ENCODE measurements around the gene MTCL1. TPM values are rescaled to one million over a fixed set of nuclear protein-coding genes. Genes with fewer than 3 reads are reported as not detected.

The MTCL1 gene
- total RNA-seq, 1 donor from 2014 or later, result 10.0 TPM

GRCh38 chr18:8704361-8705237 is 757 bp upstream of the MTCL1 start:
- no peaks in the 10 kb centered on the region for H3K27me3 ChIP-seq (ENCODE audit: control insufficient read depth, insufficient read depth, low read length)
- FAIRE-seq (no peak), DNase-seq (ENCODE audit: low read depth) (peak; percentile 51)
- no peak for TF ChIP-seq CTCF (IDR thresholded peaks at IDR 0.05; ENCODE audit: insufficient read depth, low read length, severe bottlenecking)
- H3K4me3 ChIP-seq (ENCODE audit: low read depth, low read length), result peak overlapping the region; percentile 66
- H3K36me3 ChIP-seq (ENCODE audit: control insufficient read depth, insufficient read depth, low read length), result peaks cover 1% of the 10 kb centered on the region

- DNase-seq (ENCODE audit: low read depth), result no peak
- FAIRE-seq, result no peak
- TF ChIP-seq CTCF (IDR thresholded peaks at IDR 0.05; ENCODE audit: insufficient read depth, low read length, severe bottlenecking), result no peak
- Histone ChIP-seq H3K27me3 (ENCODE audit: control insufficient read depth, insufficient read depth, low read length) (no peaks in the 10 kb centered on the region), H3K4me3 (ENCODE audit: low read depth, low read length) (peak overlapping the region; percentile 63), H3K36me3 (ENCODE audit: control insufficient read depth, insufficient read depth, low read length) (peaks cover 1% of the 10 kb centered on the region)
Observed at GRCh38 chr18:8705961-8706790, 820 bp downstream of the MTCL1 start.

GRCh38 chr18:8706791-8707555 is 1.6 kb downstream of the MTCL1 start:
- peaks cover 1% of the 10 kb centered on the region for H3K36me3 ChIP-seq (ENCODE audit: control insufficient read depth, insufficient read depth, low read length)
- no peaks in the 10 kb centered on the region for H3K27me3 ChIP-seq (ENCODE audit: control insufficient read depth, insufficient read depth, low read length)
- TF ChIP-seq CTCF (IDR thresholded peaks at IDR 0.05; ENCODE audit: insufficient read depth, low read length, severe bottlenecking), result peak; percentile 51
- FAIRE-seq (no peak), DNase-seq (ENCODE audit: low read depth) (peak; percentile 52)
- peak overlapping the region; percentile 63 for H3K4me3 ChIP-seq (ENCODE audit: low read depth, low read length)

GRCh38 chr18:8707556-8708300 is 2.4 kb downstream of the MTCL1 start:
- H3K27me3 ChIP-seq (ENCODE audit: control insufficient read depth, insufficient read depth, low read length), result no peaks in the 10 kb centered on the region
- peaks cover 1% of the 10 kb centered on the region for H3K36me3 ChIP-seq (ENCODE audit: control insufficient read depth, insufficient read depth, low read length)
- DNase-seq (ENCODE audit: low read depth), result no peak
- TF ChIP-seq CTCF (IDR thresholded peaks at IDR 0.05; ENCODE audit: insufficient read depth, low read length, severe bottlenecking), result no peak
- peak overlapping the region; percentile 63 for H3K4me3 ChIP-seq (ENCODE audit: low read depth, low read length)
- no peak for FAIRE-seq

GRCh38 chr18:8708670-8709069 is 3.3 kb downstream of the MTCL1 start:
- H3K27me3 ChIP-seq (ENCODE audit: control insufficient read depth, insufficient read depth, low read length), result no peaks in the 10 kb centered on the region
- TF ChIP-seq CTCF (IDR thresholded peaks at IDR 0.05; ENCODE audit: insufficient read depth, low read length, severe bottlenecking), result no peak
- no peak overlapping the region for H3K4me3 ChIP-seq (ENCODE audit: low read depth, low read length)
- DNase-seq (ENCODE audit: low read depth) (no peak), FAIRE-seq (no peak)
- peaks cover 1% of the 10 kb centered on the region for H3K36me3 ChIP-seq (ENCODE audit: control insufficient read depth, insufficient read depth, low read length)

All from bronchial epithelial cell (primary cell).